Measurements from ENCODE around the gene NEUROD2. TPM values are rescaled to one million over a fixed set of nuclear protein-coding genes. Genes with fewer than 3 reads are reported as not detected.

NEUROD2 gene
- total RNA-seq, 2 donors from 2014 or later: not detected

- intact Hi-C loops (cut with DNase I): loop anchor here in 1 of 2 donors (5.0 kb wide), 2 partner anchors 77 to 128 kb away; no protein-coding TSS in a partner anchor
- DNase-seq (ENCODE audit: low spot score): no peak
Observed at GRCh38 chr17:39624313-39624712, 16.6 kb upstream of the NEUROD2 start.

DNA sequence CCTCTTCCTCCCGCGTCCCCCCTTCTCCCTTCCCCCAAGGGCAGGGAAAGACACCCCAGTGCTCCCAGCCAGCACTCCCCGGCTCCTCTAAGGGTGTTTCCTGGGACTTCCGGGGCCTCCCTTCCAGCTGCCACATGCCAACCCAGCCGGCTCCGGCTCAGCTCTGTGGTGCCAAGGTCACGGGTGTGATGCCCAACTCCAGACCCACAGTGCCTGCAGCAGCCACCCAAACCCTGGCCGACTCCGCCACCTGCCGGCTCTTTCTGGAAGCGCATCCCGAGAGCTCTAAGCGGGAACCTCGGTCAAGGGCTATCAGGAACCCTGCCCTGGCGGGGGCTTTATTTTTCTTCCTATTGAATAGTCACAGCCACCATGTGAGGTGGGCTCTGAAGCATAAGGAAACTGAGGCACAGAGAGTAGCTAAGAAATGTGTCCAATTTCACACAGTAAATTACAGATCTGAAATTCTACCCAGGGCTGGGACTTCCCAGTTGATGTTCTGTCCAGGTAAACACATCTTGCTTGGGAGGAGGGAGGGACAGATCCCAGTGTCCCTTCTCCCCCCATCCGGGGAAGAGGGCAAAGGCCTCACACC is 15.7 kb upstream of the NEUROD2 start:
- intact Hi-C loops (cut with DNase I): loop anchor here in 1 of 2 donors (5.0 kb wide), 2 partner anchors 76 to 129 kb away; no protein-coding TSS in a partner anchor
- peak; percentile 96 for DNase-seq (ENCODE audit: low spot score)

- intact Hi-C loops (cut with DNase I): loop anchor here in 1 of 2 donors (1.0 to 5.0 kb wide), 3 partner anchors 24 to 130 kb away; no protein-coding TSS in a partner anchor
- DNase-seq (ENCODE audit: low spot score): no peak
Observed at GRCh38 chr17:39622380-39623006, 14.8 kb upstream of the NEUROD2 start.

DNA sequence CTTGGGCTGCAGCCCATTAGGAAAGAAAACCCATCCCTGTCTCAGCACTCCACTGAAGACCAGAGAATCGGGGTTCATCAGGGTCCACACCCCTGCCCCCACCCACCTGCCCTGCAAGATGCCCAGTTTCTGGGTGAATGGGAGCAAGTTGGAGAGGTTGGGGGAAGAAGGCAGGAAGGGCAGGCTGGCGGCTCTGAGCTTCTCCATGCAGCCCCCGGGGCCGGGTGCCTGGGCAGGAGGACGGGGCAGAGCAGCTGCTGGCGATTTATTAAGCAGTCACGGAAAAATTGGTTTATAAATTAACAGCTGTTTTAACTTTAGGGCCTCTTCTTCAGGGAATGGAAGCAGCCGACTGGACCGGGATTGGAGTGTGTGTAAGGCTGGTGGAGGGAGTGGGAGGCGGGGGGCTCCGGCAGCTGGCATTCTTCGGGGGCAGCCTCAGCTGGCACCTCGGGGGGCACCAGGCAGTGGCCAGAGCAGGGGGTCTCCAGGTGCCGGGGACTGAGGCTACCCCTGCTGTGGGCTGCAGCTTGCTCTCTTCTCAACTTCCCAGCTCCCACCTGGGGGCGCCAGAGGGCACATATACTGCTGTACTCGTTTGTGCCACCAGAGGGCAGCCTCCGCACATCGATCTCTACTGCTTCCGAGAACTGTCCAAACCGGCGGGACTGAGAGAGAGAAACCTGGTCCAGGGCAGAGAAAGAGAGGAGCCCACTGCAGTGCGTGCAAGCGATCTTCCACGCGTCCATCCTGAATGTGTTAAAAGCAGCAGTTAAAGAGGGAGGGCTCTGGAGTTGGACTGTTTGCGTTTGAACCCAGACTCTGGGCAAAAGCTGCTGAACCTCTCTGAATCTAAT is 14.0 kb upstream of the NEUROD2 start:
- intact Hi-C loops (cut with DNase I): loop anchor here in 1 of 2 donors (1.0 to 5.0 kb wide), 3 partner anchors 25 to 131 kb away; no protein-coding TSS in a partner anchor

GRCh38 chr17:39619786-39620101 is 12.0 kb upstream of the NEUROD2 start:
- intact Hi-C loops (cut with DNase I): loop anchor here in 1 of 2 donors (5.0 kb wide), 2 partner anchors 72 to 133 kb away; no protein-coding TSS in a partner anchor
- DNase-seq (ENCODE audit: low spot score): no peak

More for the DNA sequence above, 14.0 kb upstream of the NEUROD2 start:
- peak; percentile 96 for DNase-seq (ENCODE audit: low spot score)

DNA sequence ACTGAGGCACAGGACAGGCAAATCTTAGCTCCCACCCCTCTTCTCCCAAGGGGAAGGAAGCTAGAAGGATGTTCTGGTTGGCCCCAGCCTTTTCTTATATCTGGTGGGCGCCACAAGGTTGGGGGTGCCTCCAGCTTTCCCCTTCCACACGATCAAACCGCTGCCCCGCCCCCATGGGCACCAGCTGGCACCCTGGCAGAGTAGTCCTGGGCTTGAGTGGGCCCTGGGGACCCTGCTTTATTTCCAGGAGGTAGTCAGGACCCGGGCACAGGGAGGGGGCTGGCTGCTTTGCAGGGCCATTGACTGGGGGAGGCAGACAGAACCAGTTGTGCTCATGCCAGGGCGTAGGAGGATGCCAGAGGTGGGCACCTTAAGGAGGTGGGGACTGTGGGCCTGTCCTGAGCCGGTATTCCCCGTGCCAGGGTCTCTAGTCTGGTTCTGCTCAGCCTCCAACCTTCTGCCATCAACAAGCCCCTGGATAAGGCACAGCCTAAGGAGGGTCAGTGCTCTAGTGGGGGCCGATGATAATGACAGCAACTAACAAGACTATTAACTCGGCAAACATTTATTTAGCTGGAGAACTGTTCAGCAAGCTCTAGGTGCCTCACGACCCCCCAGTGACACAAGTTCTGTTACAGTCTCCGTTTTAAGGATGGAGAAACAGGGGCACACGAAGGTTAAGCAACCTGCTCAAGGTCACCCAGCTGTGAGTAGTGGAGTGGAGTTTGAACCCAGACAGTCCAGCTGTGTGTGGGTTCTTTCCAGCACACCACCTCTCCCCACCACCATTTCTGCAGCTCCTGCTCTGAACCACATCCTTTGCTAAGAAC is 11.5 kb upstream of the NEUROD2 start:
- no peak for DNase-seq (ENCODE audit: low spot score)
- intact Hi-C loops (cut with DNase I): no loop called here

- intact Hi-C loops (cut with DNase I): no loop called here
- no peak for DNase-seq (ENCODE audit: low spot score)
Observed at GRCh38 chr17:39618246-39618913, 10.7 kb upstream of the NEUROD2 start.

DNA sequence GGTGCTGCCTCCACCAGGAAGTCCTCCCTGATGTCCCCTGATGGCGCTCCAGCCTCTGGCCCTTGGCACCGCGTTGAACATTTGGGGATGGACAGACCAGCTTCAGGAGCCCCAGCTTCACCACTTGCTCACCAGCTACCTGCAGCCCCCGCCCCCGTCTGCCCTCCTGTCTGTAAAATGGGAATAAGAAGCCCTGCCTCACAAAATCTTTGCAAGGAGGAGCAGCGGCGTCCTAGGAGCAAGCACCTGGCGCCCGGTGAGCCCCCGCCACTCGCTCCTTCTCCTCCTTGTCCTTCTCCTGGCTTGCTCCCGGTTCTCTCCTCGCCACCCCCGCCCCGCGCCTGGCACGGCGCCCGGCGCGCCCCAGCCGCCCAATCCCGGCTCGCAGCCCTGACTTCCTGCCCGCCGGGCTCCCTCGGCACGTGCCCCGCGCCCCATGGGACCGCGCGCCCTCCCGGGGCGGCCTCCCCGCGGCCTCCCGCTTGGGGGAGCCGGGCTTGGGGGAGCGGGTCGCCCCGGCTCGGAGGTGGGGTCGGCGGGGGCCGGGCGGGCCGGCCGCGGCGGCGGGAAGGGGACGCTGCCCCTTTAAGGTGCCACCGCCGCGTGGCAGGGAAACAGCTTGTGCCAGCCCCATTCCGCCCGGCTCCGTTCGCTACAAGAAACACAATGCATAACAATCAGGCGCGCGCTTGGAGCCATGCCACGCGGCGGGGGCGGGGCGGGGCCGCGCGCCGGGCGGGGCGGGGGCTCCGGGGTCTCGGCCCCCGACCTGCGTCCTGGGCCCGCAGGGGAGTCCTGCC is 9.9 kb upstream of the NEUROD2 start:
- intact Hi-C loops (cut with DNase I): no loop called here
- peak; percentile 87 for DNase-seq (ENCODE audit: low spot score)

DNA sequence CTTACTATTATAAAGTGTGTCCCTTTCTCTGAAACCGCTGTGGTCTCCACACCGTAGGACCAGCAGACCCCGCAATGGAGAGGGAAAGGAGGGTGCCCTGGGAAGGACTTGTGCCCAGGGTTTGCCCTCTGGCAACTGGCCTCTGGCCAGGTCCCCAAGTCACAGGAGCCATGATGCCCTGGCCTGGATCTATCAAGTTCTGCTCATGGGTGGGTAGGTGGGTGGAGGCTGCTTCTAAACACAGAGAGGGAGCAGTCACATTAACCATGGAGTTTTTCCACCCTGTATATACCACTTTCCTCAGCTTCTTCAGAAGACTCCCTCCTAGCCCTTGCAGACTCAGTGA is 9.4 kb upstream of the NEUROD2 start:
- intact Hi-C loops (cut with DNase I): no loop called here

GRCh38 chr17:39615434-39615833 is 7.7 kb upstream of the NEUROD2 start:
- intact Hi-C loops (cut with DNase I): no loop called here
- no peak for DNase-seq (ENCODE audit: low spot score)

More for the DNA sequence above, 9.4 kb upstream of the NEUROD2 start:
- no peak for DNase-seq (ENCODE audit: low spot score)

DNA sequence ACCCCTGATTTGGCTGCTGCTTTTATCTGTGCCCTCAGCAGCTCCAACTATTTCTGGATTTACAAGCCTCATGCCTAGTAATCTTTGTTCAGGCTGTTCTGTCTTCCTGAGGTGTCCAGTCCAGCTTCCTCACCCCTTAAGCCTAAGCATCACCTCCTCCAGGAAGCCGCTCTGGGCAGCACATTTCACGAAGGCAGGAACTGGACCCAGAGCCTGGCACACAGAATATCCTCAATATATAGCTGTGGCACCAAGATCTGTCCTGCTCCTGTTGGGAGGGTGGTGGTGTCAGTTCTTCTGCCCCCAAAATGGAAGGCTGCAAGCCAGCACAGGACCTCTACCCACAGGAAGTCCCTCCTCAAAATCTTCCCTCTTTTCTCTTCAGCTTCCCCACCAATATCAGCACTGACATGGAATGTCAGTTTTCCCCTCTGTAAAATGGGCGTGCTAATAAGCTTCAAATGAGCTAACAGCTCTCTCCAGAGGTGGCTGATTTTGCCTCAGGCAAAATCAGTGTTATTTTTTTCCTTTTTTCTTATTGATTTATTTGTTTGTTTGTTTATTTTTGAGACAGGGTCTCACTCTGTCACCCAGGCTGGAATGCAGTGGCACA is 6.9 kb upstream of the NEUROD2 start:
- no peak for DNase-seq (ENCODE audit: low spot score)
- intact Hi-C loops (cut with DNase I): no loop called here

- intact Hi-C loops (cut with DNase I): no loop called here
Observed at GRCh38 chr17:39612935-39613464, 5.3 kb upstream of the NEUROD2 start.

DNA sequence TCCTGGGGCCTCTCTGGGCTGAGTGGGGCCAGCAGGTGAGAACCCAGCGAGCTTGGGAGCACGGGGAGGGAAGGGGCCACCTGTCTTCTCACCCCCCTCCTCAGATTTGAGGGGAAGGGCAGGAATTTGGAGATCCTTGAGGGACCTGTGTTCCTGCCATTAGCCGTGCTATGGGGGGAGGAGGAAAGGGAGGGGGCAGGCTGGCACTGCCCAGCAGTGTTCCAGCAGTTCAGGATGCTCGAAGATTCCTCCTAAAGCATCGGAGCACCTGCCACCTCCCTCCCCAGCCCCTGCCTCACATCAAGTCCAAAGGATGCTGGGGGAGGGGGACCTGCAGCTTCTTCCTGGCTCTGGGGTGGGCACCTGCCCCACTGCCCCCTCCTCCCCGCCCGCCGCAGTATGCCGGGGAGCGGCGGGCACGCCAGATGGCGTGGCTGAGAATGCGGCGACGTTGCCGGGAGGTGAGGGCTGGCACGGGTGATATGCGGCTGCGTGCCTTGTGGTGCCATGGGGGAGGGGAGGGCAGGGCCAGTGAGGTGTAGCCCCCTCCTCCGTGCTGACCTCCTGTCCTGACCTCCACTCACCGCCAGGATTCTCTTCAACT is 4.7 kb upstream of the NEUROD2 start:
- no peak for DNase-seq (ENCODE audit: low spot score)
- intact Hi-C loops (cut with DNase I): no loop called here

More at GRCh38 chr17:39612935-39613464, 5.3 kb upstream of the NEUROD2 start:
- DNase-seq (ENCODE audit: low spot score): no peak

DNA sequence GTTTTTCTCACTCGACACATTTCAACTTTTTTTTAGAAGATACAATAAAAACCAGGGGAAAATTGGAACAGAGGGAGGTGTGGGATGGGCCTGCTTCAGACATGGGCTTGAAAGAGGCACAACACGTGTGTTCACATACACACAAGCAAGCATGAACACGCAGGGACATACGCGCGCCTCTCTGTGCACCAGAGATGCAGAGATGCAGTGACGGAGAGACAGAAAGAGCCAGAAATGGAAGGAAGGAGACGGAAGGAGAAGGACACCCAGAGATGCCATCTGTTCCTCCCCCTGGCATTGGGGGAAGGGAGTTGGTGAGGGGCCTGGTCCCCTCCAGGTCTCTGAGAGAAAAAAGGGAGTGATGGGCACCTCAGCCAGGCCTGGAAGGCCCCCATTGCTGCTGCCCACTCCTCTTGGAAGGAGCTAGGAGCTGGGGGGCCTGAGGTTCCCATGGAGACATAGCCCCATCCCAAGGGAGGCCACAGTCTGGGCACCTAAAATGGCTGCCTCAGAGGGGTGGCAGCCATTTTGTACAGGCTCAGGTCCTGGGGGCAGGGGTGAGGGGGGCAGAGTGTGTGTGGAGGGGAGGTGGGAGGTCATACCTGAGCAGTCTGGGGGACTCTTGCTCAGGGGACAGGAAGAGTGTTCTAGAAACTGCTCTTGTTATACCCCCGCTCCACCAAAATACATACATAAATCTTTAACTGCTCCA is 3.8 kb upstream of the NEUROD2 start:
- DNase-seq (ENCODE audit: low spot score): no peak
- intact Hi-C loops (cut with DNase I): no loop called here

GRCh38 chr17:39609416-39610025 is 1.8 kb upstream of the NEUROD2 start:
- intact Hi-C loops (cut with DNase I): no loop called here

More at GRCh38 chr17:39609416-39610025, 1.8 kb upstream of the NEUROD2 start:
- no peak for DNase-seq (ENCODE audit: low spot score)

All from posterior vena cava (tissue), 2 donors.